ENCODE data around the gene GFRA3.

Gene GFRA3

GRCh38 chr5:138224712-138225111 lies 49.7 kb downstream of the GFRA3 start:
- no peak for TF ChIP-seq CTCF (IDR thresholded peaks at IDR 0.05; ENCODE audit: insufficient read depth, low read length, poor library complexity, severe bottlenecking)
- no peak for TF ChIP-seq EZH2phosphoT487 (conservative IDR thresholded peaks at IDR 0.05; ENCODE audit: low read length)
- H3F3A ChIP-seq (ENCODE audit: insufficient read depth), result no peaks in the 10 kb centered on the region
- no peak overlapping the region for H2AFZ ChIP-seq (ENCODE audit: low read depth, low read length, severe bottlenecking)
- H3K36me3 ChIP-seq (ENCODE audit: low read length), result no peaks in the 10 kb centered on the region
- H3K27ac ChIP-seq (ENCODE audit: low read depth, low read length), result no peak overlapping the region
- H3K9me3 ChIP-seq (ENCODE audit: insufficient read depth, low read length), result 0 out of 2 replicates have a peak, but pooled peaks cover 4% of the 10 kb centered on the region
- H3K4me2 ChIP-seq (ENCODE audit: low read depth, low read length, poor library complexity, severe bottlenecking), result no peak overlapping the region
- no peaks in the 10 kb centered on the region for H3K79me2 ChIP-seq (ENCODE audit: insufficient read depth, low read length)
- no peaks in the 10 kb centered on the region for H3K9me2 ChIP-seq (replicated peaks; ENCODE audit: insufficient read depth, low read length)
- H4K20me1 ChIP-seq (ENCODE audit: low read depth, low read length), result no peaks in the 10 kb centered on the region
- H3K27me3 ChIP-seq (ENCODE audit: low read length), result no peaks in the 10 kb centered on the region
- no peak overlapping the region for H3K9ac ChIP-seq (ENCODE audit: low read length)
- H3K4me3 ChIP-seq (ENCODE audit: insufficient read depth, low read length, poor library complexity, severe bottlenecking), result no peak overlapping the region

GRCh38 chr5:138223532-138223931 lies 50.9 kb downstream of the GFRA3 start:
- no peaks in the 10 kb centered on the region for H4K20me1 ChIP-seq (ENCODE audit: low read depth, low read length)
- no peak overlapping the region for H3K4me2 ChIP-seq (ENCODE audit: low read depth, low read length, poor library complexity, severe bottlenecking)
- H3K9ac ChIP-seq (ENCODE audit: low read length), result no peak overlapping the region
- no peak overlapping the region for H2AFZ ChIP-seq (ENCODE audit: low read depth, low read length, severe bottlenecking)
- no peaks in the 10 kb centered on the region for H3K27me3 ChIP-seq (ENCODE audit: low read length)
- H3K9me3 ChIP-seq (ENCODE audit: insufficient read depth, low read length), result 0 out of 2 replicates have a peak, but pooled peaks cover 4% of the 10 kb centered on the region
- no peak overlapping the region for H3K4me3 ChIP-seq (ENCODE audit: insufficient read depth, low read length, poor library complexity, severe bottlenecking)
- H3K36me3 ChIP-seq (ENCODE audit: low read length), result no peaks in the 10 kb centered on the region
- no peaks in the 10 kb centered on the region for H3F3A ChIP-seq (ENCODE audit: insufficient read depth)
- H3K9me2 ChIP-seq (replicated peaks; ENCODE audit: insufficient read depth, low read length), result no peaks in the 10 kb centered on the region
- H3K79me2 ChIP-seq (ENCODE audit: insufficient read depth, low read length), result no peaks in the 10 kb centered on the region
- no peak overlapping the region for H3K27ac ChIP-seq (ENCODE audit: low read depth, low read length)
- TF ChIP-seq EZH2phosphoT487 (conservative IDR thresholded peaks at IDR 0.05; ENCODE audit: low read length) (no peak), CTCF (IDR thresholded peaks at IDR 0.05; ENCODE audit: insufficient read depth, low read length, poor library complexity, severe bottlenecking) (no peak)

GRCh38 chr5:138216799-138217198 lies 57.6 kb downstream of the GFRA3 start:
- Histone ChIP-seq H3K27me3 (ENCODE audit: low read length) (no peaks in the 10 kb centered on the region), H3K9me2 (replicated peaks; ENCODE audit: insufficient read depth, low read length) (no peaks in the 10 kb centered on the region), H3F3A (ENCODE audit: insufficient read depth) (no peaks in the 10 kb centered on the region), H3K27ac (ENCODE audit: low read depth, low read length) (no peak overlapping the region), H3K9me3 (ENCODE audit: insufficient read depth, low read length) (no peaks in the 10 kb centered on the region), H3K4me3 (ENCODE audit: insufficient read depth, low read length, poor library complexity, severe bottlenecking) (no peak overlapping the region), H2AFZ (ENCODE audit: low read depth, low read length, severe bottlenecking) (no peak overlapping the region), H3K4me2 (ENCODE audit: low read depth, low read length, poor library complexity, severe bottlenecking) (no peak overlapping the region), H4K20me1 (ENCODE audit: low read depth, low read length) (no peaks in the 10 kb centered on the region), H3K9ac (ENCODE audit: low read length) (no peak overlapping the region), H3K36me3 (ENCODE audit: low read length) (no peaks in the 10 kb centered on the region), H3K79me2 (ENCODE audit: insufficient read depth, low read length) (peaks cover 13% of the 10 kb centered on the region)
- no peak for TF ChIP-seq CTCF (IDR thresholded peaks at IDR 0.05; ENCODE audit: insufficient read depth, low read length, poor library complexity, severe bottlenecking)
- TF ChIP-seq EZH2phosphoT487 (conservative IDR thresholded peaks at IDR 0.05; ENCODE audit: low read length), result no peak
